ENCODE results near the gene RASAL2. TPM values are rescaled to one million over a fixed set of nuclear protein-coding genes. Genes with fewer than 3 reads are reported as not detected.
"Not testable (repeated sequence)": the region's sequence is repeated elsewhere in the genome, so short reads cannot be mapped to it uniquely, and the experiment has no call there.

RASAL2 gene
- total RNA-seq, 1 donor from 2014 or later, result 44.2 TPM

DNA sequence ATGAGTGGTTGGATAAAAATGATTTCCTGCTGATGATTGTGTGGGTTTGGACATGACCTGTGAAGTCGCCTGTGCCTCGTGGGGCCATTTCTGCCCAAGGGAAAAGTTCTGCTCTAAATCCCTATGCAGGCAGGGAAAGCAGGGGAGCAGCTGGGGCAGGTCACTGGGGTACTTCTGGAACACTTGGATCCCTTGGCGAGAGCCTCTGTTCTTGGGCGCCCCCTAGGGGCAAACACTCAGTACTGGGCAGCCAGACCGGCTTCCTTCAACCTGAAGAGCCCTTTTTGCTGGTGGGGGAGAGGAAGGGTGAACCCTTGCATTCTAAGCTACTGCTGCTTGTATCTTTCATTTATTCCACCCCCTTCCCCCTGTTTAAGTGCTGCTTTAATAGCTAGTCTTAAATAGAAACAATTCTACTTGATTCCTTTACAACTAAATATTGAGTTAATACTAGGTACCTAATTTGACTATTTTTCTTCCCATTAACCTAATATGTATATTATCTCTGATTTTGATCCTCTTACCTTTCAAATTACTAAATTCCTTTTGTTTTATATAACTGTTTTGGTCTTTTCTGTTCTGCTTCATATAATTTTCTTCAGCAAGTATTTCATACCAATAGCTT, 407.9 kb downstream of the RASAL2 start:
- Histone ChIP-seq H3K4me1 (ENCODE audit: insufficient read depth, low read length) (no peaks in the 10 kb centered on the region), H3K4me3 (ENCODE audit: insufficient read depth, low read depth, low read length) (no peak overlapping the region), H3K36me3 (ENCODE audit: insufficient read depth, low read length) (no peaks in the 10 kb centered on the region), H4K20me1 (ENCODE audit: insufficient read depth, low read length) (no peaks in the 10 kb centered on the region), H3K27ac (ENCODE audit: low read depth, low read length) (no peak overlapping the region), H3K4me2 (ENCODE audit: low read length) (no peak overlapping the region), H2AFZ (ENCODE audit: low read depth, low read length) (no peak overlapping the region), H3K27me3 (ENCODE audit: insufficient read depth, low read length) (no peaks in the 10 kb centered on the region), H3K9ac (ENCODE audit: low read length) (no peak overlapping the region), H3K9me3 (ENCODE audit: insufficient read depth, low read depth, low read length) (no peaks in the 10 kb centered on the region), H3K79me2 (ENCODE audit: insufficient read depth, low read length) (no peaks in the 10 kb centered on the region)
- TF ChIP-seq EZH2 (IDR thresholded peaks at IDR 0.05; ENCODE audit: insufficient read depth, low read length) (no peak), CTCF (IDR thresholded peaks at IDR 0.05; ENCODE audit: insufficient read depth, low read depth, low read length) (peak; percentile 81)
- FAIRE-seq (no peak), DNase-seq (ENCODE audit: low read depth) (peak; percentile 22)
- Mint-ChIP-seq H3K4me1 (ENCODE audit: low read depth, unreplicated experiment) (no peaks in the 10 kb centered on the region), H3K27me3 (ENCODE audit: low read depth, unreplicated experiment) (peaks cover 21% of the 10 kb centered on the region), H3K9me3 (ENCODE audit: unreplicated experiment) (no peaks in the 10 kb centered on the region), H3K36me3 (ENCODE audit: low read depth, unreplicated experiment) (no peaks in the 10 kb centered on the region), H3K4me3 (ENCODE audit: unreplicated experiment) (no peak overlapping the region), H3K27ac (ENCODE audit: unreplicated experiment) (no peak overlapping the region)

DNA sequence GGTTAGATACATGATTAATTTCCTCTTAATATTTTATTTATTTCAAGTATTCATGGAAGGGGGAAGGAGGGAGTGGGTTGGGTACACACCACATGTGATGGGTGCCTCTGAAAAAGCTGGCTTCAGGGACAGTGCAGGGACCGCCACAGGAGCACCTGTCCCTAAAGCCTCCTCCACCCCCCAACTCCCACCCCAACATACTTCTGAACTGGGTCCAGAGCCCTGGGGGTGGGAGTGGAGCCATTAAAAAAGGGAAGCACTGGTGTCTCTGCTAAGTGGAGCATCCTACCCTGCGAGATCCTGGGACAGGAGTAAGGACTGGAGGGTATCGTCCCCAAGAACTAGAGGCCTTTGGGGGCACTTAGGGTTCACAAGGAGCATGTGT, 408.4 kb downstream of the RASAL2 start:
- Histone ChIP-seq H3K27ac (ENCODE audit: low read depth, low read length) (no peak overlapping the region), H3K4me2 (ENCODE audit: low read length) (no peak overlapping the region), H3K27me3 (ENCODE audit: insufficient read depth, low read length) (no peaks in the 10 kb centered on the region), H2AFZ (ENCODE audit: low read depth, low read length) (no peak overlapping the region), H3K9me3 (ENCODE audit: insufficient read depth, low read depth, low read length) (no peaks in the 10 kb centered on the region), H4K20me1 (ENCODE audit: insufficient read depth, low read length) (no peaks in the 10 kb centered on the region), H3K4me1 (ENCODE audit: insufficient read depth, low read length) (no peaks in the 10 kb centered on the region), H3K9ac (ENCODE audit: low read length) (no peak overlapping the region), H3K36me3 (ENCODE audit: insufficient read depth, low read length) (no peaks in the 10 kb centered on the region), H3K79me2 (ENCODE audit: insufficient read depth, low read length) (no peaks in the 10 kb centered on the region), H3K4me3 (ENCODE audit: insufficient read depth, low read depth, low read length) (no peak overlapping the region)
- Mint-ChIP-seq H3K27ac (ENCODE audit: unreplicated experiment) (no peak overlapping the region), H3K27me3 (ENCODE audit: low read depth, unreplicated experiment) (peaks cover 25% of the 10 kb centered on the region), H3K4me1 (ENCODE audit: low read depth, unreplicated experiment) (peaks cover 2% of the 10 kb centered on the region), H3K36me3 (ENCODE audit: low read depth, unreplicated experiment) (no peaks in the 10 kb centered on the region), H3K4me3 (ENCODE audit: unreplicated experiment) (no peak overlapping the region), H3K9me3 (ENCODE audit: unreplicated experiment) (no peaks in the 10 kb centered on the region)
- FAIRE-seq (no peak), DNase-seq (ENCODE audit: low read depth) (no peak)
- TF ChIP-seq EZH2 (IDR thresholded peaks at IDR 0.05; ENCODE audit: insufficient read depth, low read length) (no peak), CTCF (IDR thresholded peaks at IDR 0.05; ENCODE audit: insufficient read depth, low read depth, low read length) (no peak)

GRCh38 chr1:178502856-178503255, 409.0 kb downstream of the RASAL2 start:
- Histone ChIP-seq H3K79me2 (ENCODE audit: insufficient read depth, low read length) (no peaks in the 10 kb centered on the region), H3K9ac (ENCODE audit: low read length) (no peak overlapping the region), H3K27me3 (ENCODE audit: insufficient read depth, low read length) (no peaks in the 10 kb centered on the region), H3K36me3 (ENCODE audit: insufficient read depth, low read length) (no peaks in the 10 kb centered on the region), H3K4me3 (ENCODE audit: insufficient read depth, low read depth, low read length) (no peak overlapping the region), H4K20me1 (ENCODE audit: insufficient read depth, low read length) (no peaks in the 10 kb centered on the region), H3K4me1 (ENCODE audit: insufficient read depth, low read length) (no peaks in the 10 kb centered on the region), H2AFZ (ENCODE audit: low read depth, low read length) (no peak overlapping the region), H3K9me3 (ENCODE audit: insufficient read depth, low read depth, low read length) (no peaks in the 10 kb centered on the region), H3K27ac (ENCODE audit: low read depth, low read length) (no peak overlapping the region), H3K4me2 (ENCODE audit: low read length) (no peak overlapping the region)
- Mint-ChIP-seq H3K27ac (ENCODE audit: unreplicated experiment) (no peak overlapping the region), H3K4me3 (ENCODE audit: unreplicated experiment) (no peak overlapping the region), H3K9me3 (ENCODE audit: unreplicated experiment) (peaks cover 2% of the 10 kb centered on the region), H3K27me3 (ENCODE audit: low read depth, unreplicated experiment) (peaks cover 25% of the 10 kb centered on the region), H3K36me3 (ENCODE audit: low read depth, unreplicated experiment) (no peaks in the 10 kb centered on the region), H3K4me1 (ENCODE audit: low read depth, unreplicated experiment) (peaks cover 2% of the 10 kb centered on the region)
- DNase-seq (ENCODE audit: low read depth) (no peak), FAIRE-seq (no peak)
- TF ChIP-seq CTCF (IDR thresholded peaks at IDR 0.05; ENCODE audit: insufficient read depth, low read depth, low read length), result no peak
- no peak for TF ChIP-seq EZH2 (IDR thresholded peaks at IDR 0.05; ENCODE audit: insufficient read depth, low read length)

DNA sequence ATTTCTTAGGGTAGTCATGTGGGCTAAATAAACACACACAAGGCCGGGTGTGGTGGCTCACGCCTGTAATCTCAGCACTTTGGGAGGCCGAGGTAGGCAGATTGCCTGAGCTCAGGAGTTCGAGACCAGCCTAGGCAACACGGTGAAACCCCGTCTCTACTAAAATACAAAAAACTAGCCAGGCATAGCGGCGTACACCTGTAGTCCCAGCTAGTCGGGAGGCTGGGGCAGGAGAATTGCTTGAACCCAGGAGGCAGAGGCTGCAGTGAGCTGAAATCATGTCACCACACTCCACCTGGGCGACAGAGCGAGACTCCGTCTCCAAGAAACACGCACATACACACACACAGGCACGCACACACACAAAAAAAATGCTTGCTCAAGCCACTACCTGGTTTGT, 409.4 kb downstream of the RASAL2 start:
- not testable (repeated sequence) for H3K36me3 ChIP-seq (ENCODE audit: insufficient read depth, low read length); H3K36me3 Mint-ChIP-seq (ENCODE audit: low read depth, unreplicated experiment); H3K9me3 ChIP-seq (ENCODE audit: insufficient read depth, low read depth, low read length); DNase-seq (ENCODE audit: low read depth); H3K9me3 Mint-ChIP-seq (ENCODE audit: unreplicated experiment); H2AFZ ChIP-seq (ENCODE audit: low read depth, low read length); H3K27ac ChIP-seq (ENCODE audit: low read depth, low read length); H3K79me2 ChIP-seq (ENCODE audit: insufficient read depth, low read length); H3K4me1 ChIP-seq (ENCODE audit: insufficient read depth, low read length); H3K4me2 ChIP-seq (ENCODE audit: low read length); FAIRE-seq; H3K4me3 ChIP-seq (ENCODE audit: insufficient read depth, low read depth, low read length); H4K20me1 ChIP-seq (ENCODE audit: insufficient read depth, low read length); H3K27ac Mint-ChIP-seq (ENCODE audit: unreplicated experiment); H3K4me3 Mint-ChIP-seq (ENCODE audit: unreplicated experiment); H3K27me3 ChIP-seq (ENCODE audit: insufficient read depth, low read length); H3K4me1 Mint-ChIP-seq (ENCODE audit: low read depth, unreplicated experiment); H3K9ac ChIP-seq (ENCODE audit: low read length)
- peaks cover 25% of the 10 kb centered on the region for H3K27me3 Mint-ChIP-seq (ENCODE audit: low read depth, unreplicated experiment)
